SH-SY5Y (cell line): Measurements from ENCODE around the gene CHST11.

Experiments used
- GATA2 ChIP-seq: IDR thresholded peaks from 2 replicates; pipeline ENCODE4 v1.6.1; 2011; ENCODE audit warnings: mild to moderate bottlenecking, low read depth, low read length
- GATA3 ChIP-seq: IDR thresholded peaks from 2 replicates; pipeline ENCODE4 v1.6.1; 2011; ENCODE audit warnings: low read depth, mild to moderate bottlenecking, low read length, moderate library complexity

GRCh38 chr12:104751120-104751519, 294.4 kb downstream of the CHST11 start:
- no peak for TF ChIP-seq GATA3
- no peak for TF ChIP-seq GATA2
